Measurements from ENCODE around the gene DSG4. TPM values are rescaled to one million over a fixed set of nuclear protein-coding genes. Genes with fewer than 3 reads are reported as not detected.
"Not testable (repeated sequence)": the region's sequence is repeated elsewhere in the genome, so short reads cannot be mapped to it uniquely, and the experiment has no call there.

Gene DSG4, protein sequence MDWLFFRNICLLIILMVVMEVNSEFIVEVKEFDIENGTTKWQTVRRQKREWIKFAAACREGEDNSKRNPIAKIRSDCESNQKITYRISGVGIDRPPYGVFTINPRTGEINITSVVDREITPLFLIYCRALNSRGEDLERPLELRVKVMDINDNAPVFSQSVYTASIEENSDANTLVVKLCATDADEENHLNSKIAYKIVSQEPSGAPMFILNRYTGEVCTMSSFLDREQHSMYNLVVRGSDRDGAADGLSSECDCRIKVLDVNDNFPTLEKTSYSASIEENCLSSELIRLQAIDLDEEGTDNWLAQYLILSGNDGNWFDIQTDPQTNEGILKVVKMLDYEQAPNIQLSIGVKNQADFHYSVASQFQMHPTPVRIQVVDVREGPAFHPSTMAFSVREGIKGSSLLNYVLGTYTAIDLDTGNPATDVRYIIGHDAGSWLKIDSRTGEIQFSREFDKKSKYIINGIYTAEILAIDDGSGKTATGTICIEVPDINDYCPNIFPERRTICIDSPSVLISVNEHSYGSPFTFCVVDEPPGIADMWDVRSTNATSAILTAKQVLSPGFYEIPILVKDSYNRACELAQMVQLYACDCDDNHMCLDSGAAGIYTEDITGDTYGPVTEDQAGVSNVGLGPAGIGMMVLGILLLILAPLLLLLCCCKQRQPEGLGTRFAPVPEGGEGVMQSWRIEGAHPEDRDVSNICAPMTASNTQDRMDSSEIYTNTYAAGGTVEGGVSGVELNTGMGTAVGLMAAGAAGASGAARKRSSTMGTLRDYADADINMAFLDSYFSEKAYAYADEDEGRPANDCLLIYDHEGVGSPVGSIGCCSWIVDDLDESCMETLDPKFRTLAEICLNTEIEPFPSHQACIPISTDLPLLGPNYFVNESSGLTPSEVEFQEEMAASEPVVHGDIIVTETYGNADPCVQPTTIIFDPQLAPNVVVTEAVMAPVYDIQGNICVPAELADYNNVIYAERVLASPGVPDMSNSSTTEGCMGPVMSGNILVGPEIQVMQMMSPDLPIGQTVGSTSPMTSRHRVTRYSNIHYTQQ
- total RNA-seq (ENCODE audit: low replicate concordance), result not detected in 2 replicates

DNA sequence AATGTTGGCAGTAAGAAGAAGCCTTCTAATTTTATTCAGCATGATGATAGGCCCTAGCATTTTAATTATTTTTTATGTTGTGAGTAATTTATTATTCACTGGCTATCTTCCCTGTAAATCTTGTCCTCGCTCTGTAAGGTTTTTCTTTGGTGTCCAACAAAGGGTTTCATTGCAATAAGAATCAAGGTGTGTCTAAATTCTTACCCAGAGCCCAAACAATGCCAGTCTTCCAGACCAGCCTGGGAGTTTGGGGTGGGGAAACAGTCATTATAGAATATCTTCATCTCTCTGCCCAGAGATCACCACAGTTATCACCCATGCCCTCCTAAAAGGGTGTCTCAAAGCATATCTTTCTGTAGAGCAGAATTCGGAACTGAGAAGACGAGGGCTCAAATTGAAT is at the start of gene DSG4:
DSG4 (plus strand) TSS at position 301 of the 400 bp plus-strand sequence. CDS start 135 bp downstream, outside the sequence.
- no peaks in the 10 kb centered on the region for H3K4me1 ChIP-seq
- no peak within 1 kb of the TSS for H2AFZ ChIP-seq (replicated peaks)
- Mint-ChIP-seq H3K27ac (no peak within 1 kb of the TSS), H3K4me1 (no peaks in the 10 kb centered on the region), H3K27me3 (ENCODE audit: insufficient read depth, low read depth) (no peaks in the 10 kb centered on the region), H3K4me3 (no peak within 1 kb of the TSS), H3K36me3 (no peaks in the 10 kb centered on the region), H3K9me3 (no peaks in the 10 kb centered on the region)
- H3K36me3 ChIP-seq, result no peaks in the 10 kb centered on the region
- no peak for DNase-seq (ENCODE audit: low spot score)
- TF ChIP-seq EZH2 (IDR thresholded peaks at IDR 0.05), result no peak
- TF ChIP-seq EZH2phosphoT487 (IDR thresholded peaks at IDR 0.05), result no peak
- TF ChIP-seq, protein P1, sequence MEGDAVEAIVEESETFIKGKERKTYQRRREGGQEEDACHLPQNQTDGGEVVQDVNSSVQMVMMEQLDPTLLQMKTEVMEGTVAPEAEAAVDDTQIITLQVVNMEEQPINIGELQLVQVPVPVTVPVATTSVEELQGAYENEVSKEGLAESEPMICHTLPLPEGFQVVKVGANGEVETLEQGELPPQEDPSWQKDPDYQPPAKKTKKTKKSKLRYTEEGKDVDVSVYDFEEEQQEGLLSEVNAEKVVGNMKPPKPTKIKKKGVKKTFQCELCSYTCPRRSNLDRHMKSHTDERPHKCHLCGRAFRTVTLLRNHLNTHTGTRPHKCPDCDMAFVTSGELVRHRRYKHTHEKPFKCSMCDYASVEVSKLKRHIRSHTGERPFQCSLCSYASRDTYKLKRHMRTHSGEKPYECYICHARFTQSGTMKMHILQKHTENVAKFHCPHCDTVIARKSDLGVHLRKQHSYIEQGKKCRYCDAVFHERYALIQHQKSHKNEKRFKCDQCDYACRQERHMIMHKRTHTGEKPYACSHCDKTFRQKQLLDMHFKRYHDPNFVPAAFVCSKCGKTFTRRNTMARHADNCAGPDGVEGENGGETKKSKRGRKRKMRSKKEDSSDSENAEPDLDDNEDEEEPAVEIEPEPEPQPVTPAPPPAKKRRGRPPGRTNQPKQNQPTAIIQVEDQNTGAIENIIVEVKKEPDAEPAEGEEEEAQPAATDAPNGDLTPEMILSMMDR (IDR thresholded peaks at IDR 0.05), result no peak
- no peak within 1 kb of the TSS for H3K4me3 ChIP-seq
- H3K27ac ChIP-seq, result no peak within 1 kb of the TSS
- no peak within 1 kb of the TSS for H3K4me2 ChIP-seq
- H3K79me2 ChIP-seq (ENCODE audit: low read depth), result no peaks in the 10 kb centered on the region
- H3F3A ChIP-seq (ENCODE audit: low read depth), result no peaks in the 10 kb centered on the region
- H4K20me1 ChIP-seq (ENCODE audit: low read depth), result no peaks in the 10 kb centered on the region
- no peak within 1 kb of the TSS for H3K9ac ChIP-seq
- H3K9me3 ChIP-seq (ENCODE audit: low read depth), result no peaks in the 10 kb centered on the region
- H3K27me3 ChIP-seq, result no peaks in the 10 kb centered on the region

GRCh38 chr18:31329787-31330438 is 46.7 kb upstream of the DSG4 start:
- no peaks in the 10 kb centered on the region for H3F3A ChIP-seq (ENCODE audit: low read depth)

DNA sequence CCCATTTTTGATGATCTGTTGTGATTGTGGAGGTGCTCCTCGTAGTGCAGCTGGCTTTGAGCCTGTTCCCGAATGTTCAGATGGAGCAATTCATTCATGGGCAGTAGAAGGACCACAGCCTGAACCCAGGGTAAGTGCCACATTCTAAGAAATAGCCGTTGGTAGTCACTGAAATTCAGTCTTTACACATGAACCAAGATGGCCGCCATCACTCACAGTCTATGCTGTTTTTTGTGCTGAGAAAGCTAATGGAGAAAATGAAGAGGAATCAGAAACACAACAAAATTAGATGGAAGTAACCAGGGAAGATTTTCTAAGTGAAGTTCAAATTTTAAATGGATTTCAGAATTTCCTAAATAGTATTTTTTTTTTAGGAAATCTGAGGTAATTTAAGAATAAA is 33.1 kb upstream of the DSG4 start:
- H3K27ac Mint-ChIP-seq, result no peak overlapping the region
- Histone ChIP-seq H3K4me3 (no peak overlapping the region), H3K9ac (no peak overlapping the region), H3K36me3 (no peaks in the 10 kb centered on the region), H3K79me2 (ENCODE audit: low read depth) (no peaks in the 10 kb centered on the region), H3K9me3 (ENCODE audit: low read depth) (no peaks in the 10 kb centered on the region), H2AFZ (replicated peaks) (peak overlapping the region; percentile 95), H3K4me2 (no peak overlapping the region), H3K4me1 (no peaks in the 10 kb centered on the region), H3K27me3 (no peaks in the 10 kb centered on the region), H3K27ac (no peak overlapping the region), H3F3A (ENCODE audit: low read depth) (no peaks in the 10 kb centered on the region), H4K20me1 (ENCODE audit: low read depth) (no peaks in the 10 kb centered on the region)
- TF ChIP-seq EZH2phosphoT487 (IDR thresholded peaks at IDR 0.05) (no peak), EZH2 (IDR thresholded peaks at IDR 0.05) (no peak)
- TF ChIP-seq, protein P1 (IDR thresholded peaks at IDR 0.05), result no peak
- DNase-seq (ENCODE audit: low spot score), result no peak
- peaks cover 2% of the 10 kb centered on the region for H3K27me3 Mint-ChIP-seq (ENCODE audit: insufficient read depth, low read depth)
- no peaks in the 10 kb centered on the region for H3K4me1 Mint-ChIP-seq
- H3K36me3 Mint-ChIP-seq, result no peaks in the 10 kb centered on the region
- no peaks in the 10 kb centered on the region for H3K9me3 Mint-ChIP-seq
- no peak overlapping the region for H3K4me3 Mint-ChIP-seq

More at GRCh38 chr18:31329787-31330438, 46.7 kb upstream of the DSG4 start:
- Histone ChIP-seq H3K9ac (no peak overlapping the region), H3K27ac (no peak overlapping the region), H2AFZ (replicated peaks) (peak overlapping the region; percentile 80), H3K4me3 (no peak overlapping the region), H4K20me1 (ENCODE audit: low read depth) (no peaks in the 10 kb centered on the region), H3K9me3 (ENCODE audit: low read depth) (no peaks in the 10 kb centered on the region), H3K36me3 (no peaks in the 10 kb centered on the region), H3K4me2 (no peak overlapping the region), H3K4me1 (no peaks in the 10 kb centered on the region), H3K79me2 (ENCODE audit: low read depth) (no peaks in the 10 kb centered on the region), H3K27me3 (no peaks in the 10 kb centered on the region)
- no peak for TF ChIP-seq EZH2 (IDR thresholded peaks at IDR 0.05)
- TF ChIP-seq EZH2phosphoT487 (IDR thresholded peaks at IDR 0.05), result no peak
- TF ChIP-seq, protein P1 (IDR thresholded peaks at IDR 0.05), result no peak
- no peaks in the 10 kb centered on the region for H3K9me3 Mint-ChIP-seq
- no peak overlapping the region for H3K27ac Mint-ChIP-seq
- no peaks in the 10 kb centered on the region for H3K36me3 Mint-ChIP-seq
- H3K27me3 Mint-ChIP-seq (ENCODE audit: insufficient read depth, low read depth), result no peaks in the 10 kb centered on the region
- H3K4me3 Mint-ChIP-seq, result no peak overlapping the region
- DNase-seq (ENCODE audit: low spot score), result no peak
- no peaks in the 10 kb centered on the region for H3K4me1 Mint-ChIP-seq

- not testable (repeated sequence) for H3F3A ChIP-seq (ENCODE audit: low read depth); H2AFZ ChIP-seq (replicated peaks); H3K36me3 Mint-ChIP-seq; H3K4me3 ChIP-seq; H3K4me3 Mint-ChIP-seq; H3K4me1 ChIP-seq; H3K79me2 ChIP-seq (ENCODE audit: low read depth); H3K4me2 ChIP-seq; H3K27ac Mint-ChIP-seq; DNase-seq (ENCODE audit: low spot score); H3K27ac ChIP-seq; H3K4me1 Mint-ChIP-seq; H3K27me3 Mint-ChIP-seq (ENCODE audit: insufficient read depth, low read depth); H3K27me3 ChIP-seq; H3K9me3 ChIP-seq (ENCODE audit: low read depth); H3K9me3 Mint-ChIP-seq; H4K20me1 ChIP-seq (ENCODE audit: low read depth); H3K36me3 ChIP-seq; H3K9ac ChIP-seq
Observed at GRCh38 chr18:31353336-31353735, 23.2 kb upstream of the DSG4 start.
